Measurements from ENCODE around the gene UNC13C.

Gene UNC13C

GRCh38 chr15:54640873-54641272 is 662.6 kb downstream of the UNC13C start:
- no peak for DNase-seq (ENCODE audit: low read depth in 3 of 3)

GRCh38 chr15:54644796-54645195 is 666.6 kb downstream of the UNC13C start:
- DNase-seq (ENCODE audit: low read depth in 3 of 3): no peak

GRCh38 chr15:54659646-54660045 is 681.4 kb downstream of the UNC13C start:
- no peak for DNase-seq (ENCODE audit: low read depth in 3 of 3)

GRCh38 chr15:54660356-54660755 is 682.1 kb downstream of the UNC13C start:
- no peak for DNase-seq (ENCODE audit: low read depth in 3 of 3)

GRCh38 chr15:54675241-54675640 is 697.0 kb downstream of the UNC13C start:
- no peak for DNase-seq (ENCODE audit: low read depth in 3 of 3)

GRCh38 chr15:54681584-54681983 is 703.3 kb downstream of the UNC13C start:
- no peak for DNase-seq (ENCODE audit: low read depth in 3 of 3)

Measured in stimulated activated CD4-positive, alpha-beta T cell treated with anti-CD3 and anti-CD28 coated beads, TNF-alpha, amount 100 ng/mL, for 24 hours (primary cell).